ENCODE results near the gene PLK2. TPM values are rescaled to one million over a fixed set of nuclear protein-coding genes. Genes with fewer than 3 reads are reported as not detected.

Gene PLK2
- total RNA-seq, 1 donor, result 400 TPM

DNA sequence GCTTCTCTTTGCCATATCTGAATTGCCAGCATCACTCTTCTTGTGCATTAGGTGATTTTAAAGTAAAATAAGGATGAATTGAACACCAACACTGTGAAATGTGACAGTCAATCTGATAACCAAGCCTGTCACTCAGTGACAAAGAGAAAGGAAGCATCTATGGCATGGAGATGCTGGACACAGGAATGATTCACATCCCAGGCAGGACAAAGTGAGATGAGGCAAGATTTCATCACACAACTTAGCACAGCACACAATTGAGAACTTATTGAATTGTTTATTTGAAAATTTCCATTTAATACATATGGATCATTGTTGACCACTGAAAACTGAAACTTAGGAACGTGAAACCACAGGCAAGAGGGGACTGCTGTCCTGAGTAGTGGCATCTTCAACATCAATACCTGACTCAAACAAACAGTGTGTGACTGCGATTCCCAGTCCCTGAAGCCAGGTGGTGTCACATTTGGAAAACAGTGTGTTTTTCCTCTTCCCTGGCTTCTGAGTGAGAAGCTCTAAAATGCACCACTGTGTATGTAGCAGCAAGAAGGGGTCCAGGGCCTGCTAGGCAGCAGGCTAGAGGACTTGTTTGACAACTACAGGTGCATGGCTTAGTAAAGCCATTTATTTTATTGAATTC lies 42.0 kb upstream of the PLK2 start:
- no peak overlapping the region for H3K4me3 ChIP-seq (ENCODE audit: low read depth, low read length)
- no peak for TF ChIP-seq CTCF (IDR thresholded peaks at IDR 0.05; ENCODE audit: insufficient read depth, low read length)
- no peak for DNase-seq (ENCODE audit: low read depth)

DNA sequence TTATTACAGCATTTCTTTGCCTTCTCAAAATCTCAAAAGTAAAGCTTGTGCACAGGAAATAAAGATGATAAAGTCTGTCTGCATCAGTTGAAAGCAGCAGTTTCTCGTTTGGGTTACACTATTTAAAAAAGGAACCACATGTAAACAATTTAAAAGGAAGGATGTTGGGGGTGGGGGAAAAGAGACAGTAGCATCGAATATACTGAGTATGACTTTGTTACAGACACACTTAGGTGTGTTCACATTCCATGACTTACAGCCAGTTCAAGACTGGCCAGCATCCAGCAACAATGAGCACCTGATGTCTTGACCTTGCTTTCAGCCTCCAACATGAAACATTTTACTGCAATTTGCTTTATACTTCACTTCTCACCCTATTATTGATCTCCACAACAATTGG lies 40.1 kb upstream of the PLK2 start:
- TF ChIP-seq CTCF (IDR thresholded peaks at IDR 0.05; ENCODE audit: insufficient read depth, low read length), result no peak
- no peak overlapping the region for H3K4me3 ChIP-seq (ENCODE audit: low read depth, low read length)
- DNase-seq (ENCODE audit: low read depth), result no peak

GRCh38 chr5:58499231-58499630 lies 39.3 kb upstream of the PLK2 start:
- H3K4me3 ChIP-seq (ENCODE audit: low read depth, low read length), result no peak overlapping the region
- DNase-seq (ENCODE audit: low read depth), result no peak
- no peak for TF ChIP-seq CTCF (IDR thresholded peaks at IDR 0.05; ENCODE audit: insufficient read depth, low read length)

GRCh38 chr5:58498340-58498942 lies 38.6 kb upstream of the PLK2 start:
- peak; percentile 91 for TF ChIP-seq CTCF (IDR thresholded peaks at IDR 0.05; ENCODE audit: insufficient read depth, low read length)
- H3K4me3 ChIP-seq (ENCODE audit: low read depth, low read length), result no peak overlapping the region
- peak; percentile 53 for DNase-seq (ENCODE audit: low read depth)

- H3K4me3 ChIP-seq (ENCODE audit: low read depth, low read length), result no peak overlapping the region
- TF ChIP-seq CTCF (IDR thresholded peaks at IDR 0.05; ENCODE audit: insufficient read depth, low read length), result no peak
Observed at GRCh38 chr5:58497921-58498320, 38.0 kb upstream of the PLK2 start.

GRCh38 chr5:58497386-58497785 lies 37.5 kb upstream of the PLK2 start:
- DNase-seq (ENCODE audit: low read depth), result no peak
- no peak for TF ChIP-seq CTCF (IDR thresholded peaks at IDR 0.05; ENCODE audit: insufficient read depth, low read length)
- H3K4me3 ChIP-seq (ENCODE audit: low read depth, low read length), result no peak overlapping the region

More at GRCh38 chr5:58497921-58498320, 38.0 kb upstream of the PLK2 start:
- DNase-seq (ENCODE audit: low read depth), result no peak
